Raji (cell line): ENCODE measurements around the gene ANKRD63.

Experiments
- POLR2A ChIP-seq: IDR thresholded peaks from 2 replicates; pipeline ENCODE4 v1.6.1; 2011; ENCODE audit warnings: low read depth, low read length, control low read depth; ENCODE audit not compliant: insufficient read depth

ANKRD63 gene

DNA sequence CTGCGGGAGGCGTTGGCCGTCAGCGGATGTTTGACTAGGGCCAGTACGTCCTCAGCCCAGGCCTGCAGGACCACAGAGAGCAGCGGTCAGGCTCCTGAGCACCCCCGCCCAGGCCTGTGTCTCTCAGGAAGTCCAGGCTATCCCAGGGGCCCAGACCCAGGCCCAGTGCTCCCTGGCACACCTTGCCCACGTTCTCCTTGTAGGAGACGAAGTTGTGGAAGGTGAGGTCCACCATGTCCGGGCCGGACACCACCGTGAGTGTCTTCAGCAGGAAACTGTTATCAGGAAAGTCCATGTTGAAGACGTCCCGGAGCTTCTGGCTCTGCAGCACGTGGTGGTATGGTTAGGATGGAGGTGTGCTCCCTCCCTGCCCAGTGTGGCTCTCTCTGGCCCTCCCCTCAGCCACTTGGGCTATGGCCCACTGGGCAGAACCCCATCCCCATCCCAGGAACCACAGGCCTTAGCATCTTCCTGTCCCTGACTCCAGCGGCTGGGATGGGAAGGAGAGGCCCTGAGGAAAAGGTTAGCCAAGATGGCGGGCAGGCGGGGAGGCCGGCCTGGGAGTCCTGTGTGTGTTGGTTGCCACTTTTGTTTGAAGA lies 19.5 kb upstream of the ANKRD63 start:
- no peak for TF ChIP-seq POLR2A

DNA sequence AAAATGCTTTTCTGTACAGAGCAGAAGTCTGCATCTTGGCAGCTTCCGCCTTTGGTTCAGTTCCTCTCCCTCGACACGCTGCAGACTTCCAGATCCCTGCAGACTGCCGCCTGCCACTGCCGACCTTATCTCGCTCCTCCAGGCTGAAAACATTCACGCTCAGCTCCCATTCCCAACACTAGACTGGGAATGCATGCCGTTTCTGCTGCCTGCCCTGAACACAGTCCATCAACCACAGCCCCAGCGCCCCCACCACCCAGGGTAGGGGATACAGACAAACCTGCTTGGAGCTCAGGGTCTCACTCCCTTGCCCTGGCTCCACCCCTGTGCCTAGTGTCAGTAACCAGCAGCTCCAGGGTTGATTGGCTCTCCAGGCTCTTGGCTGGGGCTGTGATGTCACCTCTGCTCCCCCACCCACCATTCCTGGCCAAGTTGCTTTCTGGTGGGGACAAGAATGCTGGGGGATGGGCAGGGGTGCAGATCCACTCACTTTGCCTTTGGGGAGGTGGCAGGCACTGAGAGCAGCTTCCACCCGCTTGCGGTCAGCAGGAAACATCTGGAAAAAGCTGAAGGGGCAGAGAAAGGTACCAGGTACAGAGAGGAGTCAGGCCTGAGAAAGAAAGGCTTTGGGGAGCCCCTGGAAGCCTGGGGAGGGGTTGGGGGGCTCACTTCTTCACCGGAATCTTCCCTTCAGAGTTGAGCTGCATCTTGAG lies 18.8 kb upstream of the ANKRD63 start:
- TF ChIP-seq POLR2A = no peak

DNA sequence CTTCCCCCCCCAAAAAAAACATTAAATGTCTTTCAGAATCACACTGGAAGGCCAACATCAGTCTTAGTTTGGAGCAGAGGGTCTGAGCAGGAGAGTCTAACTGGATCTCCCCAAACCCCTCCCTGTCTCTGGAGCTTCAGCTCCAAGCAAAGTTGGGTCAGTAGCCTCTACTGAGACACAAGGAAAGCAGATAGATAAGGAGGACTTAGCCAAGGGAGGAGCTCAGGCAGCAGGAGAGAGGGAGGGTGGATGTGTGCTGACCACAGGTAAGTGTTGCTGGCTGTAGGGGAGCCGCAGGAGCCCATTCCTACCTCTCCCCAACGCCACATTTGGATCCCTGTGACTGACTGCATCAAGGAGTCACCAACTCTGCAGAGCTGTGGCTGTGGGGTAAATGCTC lies 17.9 kb upstream of the ANKRD63 start:
- no peak for TF ChIP-seq POLR2A

DNA sequence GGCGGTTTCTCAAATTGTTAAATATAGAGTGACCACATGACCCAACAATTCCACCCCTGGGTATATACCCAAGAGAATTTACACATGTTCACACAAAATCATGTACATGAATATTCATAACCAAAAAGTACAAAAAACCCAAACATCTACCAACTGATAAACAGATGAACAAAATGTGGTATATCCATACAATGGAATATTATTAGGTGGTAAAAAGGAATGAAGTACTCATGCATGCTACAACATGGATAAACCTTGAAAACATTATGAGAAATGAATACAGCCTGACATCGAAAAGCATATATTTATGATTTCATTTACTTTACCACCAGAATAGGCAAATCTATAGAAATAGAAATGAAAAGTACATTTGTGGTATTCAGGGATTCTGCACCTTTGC lies 17.5 kb upstream of the ANKRD63 start:
- no peak for TF ChIP-seq POLR2A

DNA sequence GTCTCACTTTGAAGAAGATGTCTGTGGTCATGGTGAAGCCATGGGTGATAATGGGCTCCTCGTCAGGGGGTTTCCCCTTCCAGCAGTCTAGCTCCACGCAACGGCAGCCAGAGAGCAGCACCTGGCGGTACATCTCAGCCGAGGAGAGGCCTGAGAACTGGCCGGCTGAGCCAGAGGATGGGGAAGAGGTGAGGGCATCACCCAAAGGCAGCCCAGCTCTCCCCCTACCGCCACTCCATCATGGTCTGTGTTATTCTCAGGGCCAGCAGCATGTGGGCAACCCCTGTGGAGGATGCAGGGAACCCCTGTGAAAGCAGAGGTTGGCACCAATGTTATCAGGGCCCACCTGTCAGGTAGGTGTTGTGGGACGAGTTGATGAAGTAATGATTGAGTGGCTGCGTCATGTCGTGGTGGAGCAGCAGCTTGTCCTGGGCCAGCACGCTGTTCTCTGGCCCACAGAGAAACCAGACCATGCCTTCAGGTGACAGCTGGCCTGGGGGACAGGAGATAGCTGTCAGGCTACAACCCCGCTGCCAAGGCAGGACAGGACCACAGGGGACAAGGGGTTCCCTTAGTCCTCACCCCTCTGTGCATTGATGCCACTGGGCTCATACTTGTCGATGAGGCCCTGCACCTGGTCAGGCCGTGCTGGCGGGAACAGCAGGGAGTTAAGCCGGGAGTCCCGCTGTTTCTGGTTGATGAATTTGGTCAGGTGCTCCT lies 15.5 kb upstream of the ANKRD63 start:
- no peak for TF ChIP-seq POLR2A

DNA sequence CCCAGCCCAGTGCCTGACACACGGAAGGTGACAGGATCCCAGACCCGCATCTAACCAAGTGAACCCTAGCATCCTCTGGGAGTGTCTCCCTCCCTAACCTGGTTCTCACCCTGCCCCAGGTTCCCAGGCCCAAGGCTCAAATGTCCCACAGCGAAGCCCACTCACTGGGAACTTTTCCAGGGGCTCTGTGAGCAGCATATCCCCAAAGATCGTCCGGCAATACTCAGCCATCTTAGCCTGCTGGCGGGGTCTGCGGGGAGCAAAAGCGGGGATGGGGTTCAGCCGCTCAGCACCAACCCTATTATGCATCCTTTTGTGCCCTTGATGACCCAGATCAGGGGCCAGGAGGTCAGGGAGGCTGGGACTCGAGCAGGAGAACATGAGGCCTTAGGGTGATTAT lies 14.5 kb upstream of the ANKRD63 start:
- TF ChIP-seq POLR2A = no peak

DNA sequence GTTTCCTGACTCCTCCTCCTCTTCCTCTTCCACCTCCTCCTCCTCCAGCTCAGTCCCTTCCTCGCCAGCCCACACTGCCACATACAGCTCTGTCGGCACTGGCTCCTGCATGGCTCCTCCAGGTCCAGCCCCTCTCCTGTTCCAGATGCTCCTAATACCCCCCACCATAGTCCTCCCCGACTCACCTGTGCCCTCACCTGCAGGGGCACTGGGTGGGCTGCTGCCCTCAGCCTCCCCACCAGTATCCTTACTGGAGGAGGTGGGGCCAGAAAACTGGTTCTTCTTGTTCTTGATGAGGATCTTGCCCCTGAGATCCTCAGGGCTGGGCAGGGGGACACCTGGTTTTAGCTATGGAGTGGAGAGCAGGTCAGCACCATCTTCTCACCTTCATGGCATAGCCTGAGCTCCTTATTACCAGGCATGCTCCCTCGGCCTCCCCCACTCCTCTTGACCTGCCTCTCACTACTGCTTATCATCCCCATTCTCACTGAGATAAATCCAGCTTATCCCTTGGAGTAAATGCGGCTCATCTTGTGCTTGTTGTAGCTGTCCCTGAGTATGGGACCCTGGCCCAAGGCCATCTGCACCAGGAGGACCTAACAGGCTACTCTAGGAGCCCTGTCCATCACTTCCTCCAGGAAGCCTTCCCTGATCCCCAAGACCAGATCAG lies 13.8 kb upstream of the ANKRD63 start:
- TF ChIP-seq POLR2A = no peak

DNA sequence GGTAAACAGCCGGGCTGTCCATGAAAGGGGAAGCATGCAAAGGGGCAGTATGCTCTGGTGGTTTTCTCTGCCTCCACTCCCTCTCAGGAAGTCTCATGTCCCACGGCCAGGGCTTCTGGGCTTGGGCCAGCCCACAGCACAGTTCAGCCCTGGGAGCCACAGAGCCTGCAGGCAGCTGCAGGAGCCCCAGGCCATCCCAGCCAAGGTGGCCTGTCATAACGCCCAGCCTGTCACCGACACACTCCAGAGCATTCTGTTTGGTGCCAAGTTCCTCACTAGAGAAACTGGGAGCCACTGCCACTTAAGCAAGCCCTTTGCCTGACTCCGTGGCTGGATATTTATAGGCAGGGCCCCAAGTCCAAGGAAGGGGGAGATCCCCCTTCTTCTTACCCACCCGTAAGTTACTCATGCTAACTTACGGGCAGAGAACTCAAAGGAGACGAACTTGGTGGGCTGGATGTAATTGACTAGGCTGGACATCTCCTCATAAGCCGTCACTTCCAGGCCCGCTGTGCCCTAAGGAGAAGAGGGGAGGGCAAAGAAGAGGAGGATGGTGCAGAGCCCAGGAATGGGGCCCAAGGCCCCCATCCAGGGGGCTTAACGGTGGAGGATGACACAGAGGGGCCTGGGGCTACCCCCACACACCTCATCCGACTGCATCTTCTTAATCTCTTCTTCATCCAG lies 13.2 kb upstream of the ANKRD63 start:
- no peak for TF ChIP-seq POLR2A

DNA sequence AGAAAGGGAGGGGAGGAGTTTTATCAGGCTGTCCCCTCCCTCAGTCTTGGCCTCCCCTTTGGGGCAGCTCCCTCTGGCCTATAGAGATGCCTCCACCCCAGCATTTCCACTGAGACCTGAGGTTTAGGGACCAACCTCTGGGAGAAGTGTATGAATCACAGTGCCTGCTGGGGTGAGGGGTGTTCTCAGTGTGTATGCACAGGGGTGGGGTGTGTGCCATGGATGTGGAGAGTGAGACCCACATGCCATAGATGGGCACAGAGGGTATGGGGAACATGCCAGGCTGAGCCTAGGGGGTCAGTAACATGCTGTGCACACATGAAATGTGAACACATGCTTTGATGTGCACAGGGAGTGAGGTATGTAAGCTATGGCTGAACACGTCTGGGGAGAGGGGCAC lies 12.4 kb upstream of the ANKRD63 start:
- TF ChIP-seq POLR2A = no peak

DNA sequence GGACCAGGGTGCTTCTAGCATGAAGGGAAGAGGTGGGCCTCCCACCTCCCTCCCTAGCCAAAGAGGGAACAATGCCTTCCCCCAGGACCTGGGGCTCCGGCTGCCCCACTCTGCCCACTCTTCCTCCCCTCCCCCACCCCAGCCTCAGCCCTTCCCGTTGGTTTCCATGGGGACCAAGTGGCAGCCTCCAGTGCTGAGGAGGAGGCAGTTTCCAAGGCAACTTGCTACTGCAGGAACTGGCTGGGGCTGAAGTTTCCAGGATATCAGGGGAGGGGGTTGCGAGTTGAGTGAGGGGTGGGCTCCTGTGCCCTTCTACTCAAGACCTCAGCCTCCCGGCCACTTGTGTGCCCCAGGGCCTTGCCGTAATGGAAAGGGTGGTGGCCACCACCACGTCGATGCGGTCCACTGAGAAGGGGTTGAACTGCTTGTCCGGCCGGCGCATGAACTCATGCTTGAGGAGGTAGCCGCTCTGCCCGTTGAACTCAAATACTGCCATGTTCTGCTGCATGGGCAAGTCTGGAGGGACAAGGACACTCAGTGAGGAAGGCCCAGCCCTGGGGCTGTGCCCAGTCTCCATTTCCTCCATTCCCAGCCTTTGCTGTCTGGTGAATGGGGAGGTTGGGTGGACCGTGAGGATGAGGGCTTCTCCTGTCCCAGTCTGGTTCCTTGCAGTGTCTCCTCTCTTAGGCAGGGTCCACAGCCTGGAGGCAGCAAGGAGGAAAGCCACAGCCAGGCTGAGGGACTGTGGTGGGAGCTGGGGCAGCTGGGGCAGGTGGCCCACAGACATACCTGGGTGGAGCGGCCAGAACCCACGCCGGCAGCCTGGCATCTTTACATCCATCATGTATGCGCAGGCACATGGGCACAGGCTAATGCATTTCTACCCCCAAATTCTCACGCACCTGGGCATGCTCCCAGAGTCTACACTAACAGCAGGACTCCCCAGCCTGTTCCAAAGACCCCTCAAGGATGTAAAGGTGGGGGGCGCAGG lies 11.3 kb upstream of the ANKRD63 start:
- no peak for TF ChIP-seq POLR2A

DNA sequence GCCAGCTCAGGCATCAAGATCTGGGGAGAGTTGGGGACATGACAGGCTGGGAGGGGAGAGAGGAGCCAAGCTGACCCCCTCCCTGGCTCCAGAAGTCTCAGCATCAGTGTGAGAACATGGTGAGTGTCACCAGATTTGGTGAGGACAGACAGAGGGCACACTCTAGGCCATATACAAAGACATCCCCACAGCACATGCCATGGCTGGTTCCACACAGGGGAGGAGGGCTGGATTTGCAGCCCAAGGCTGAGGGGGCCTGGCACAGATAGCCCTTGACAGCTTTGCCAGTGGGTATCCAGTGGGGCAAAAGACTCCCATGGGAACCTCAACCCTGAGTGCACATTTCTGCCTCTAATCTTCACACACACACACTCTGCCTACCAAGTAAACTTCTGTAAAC lies 10.1 kb upstream of the ANKRD63 start:
- TF ChIP-seq POLR2A = no peak

DNA sequence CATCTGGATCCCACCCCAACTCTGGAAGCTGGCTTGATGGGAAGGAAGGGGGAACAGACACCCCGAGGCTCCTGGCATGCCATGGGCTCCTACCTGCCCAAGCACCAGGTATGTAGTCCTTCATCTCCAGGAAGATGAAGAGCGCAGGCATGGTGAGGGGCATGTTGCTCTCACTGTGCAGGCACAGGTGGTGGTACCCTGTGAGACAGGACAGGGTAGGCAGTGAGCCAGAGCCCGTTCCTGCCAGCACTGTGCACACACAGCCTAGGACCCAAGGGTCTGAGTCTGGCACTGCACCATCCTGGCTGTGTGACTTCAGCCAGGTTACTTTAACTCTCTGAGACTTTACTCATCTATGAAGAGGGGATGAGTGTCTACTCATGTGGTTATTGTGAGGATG lies 9.4 kb upstream of the ANKRD63 start:
- no peak for TF ChIP-seq POLR2A

DNA sequence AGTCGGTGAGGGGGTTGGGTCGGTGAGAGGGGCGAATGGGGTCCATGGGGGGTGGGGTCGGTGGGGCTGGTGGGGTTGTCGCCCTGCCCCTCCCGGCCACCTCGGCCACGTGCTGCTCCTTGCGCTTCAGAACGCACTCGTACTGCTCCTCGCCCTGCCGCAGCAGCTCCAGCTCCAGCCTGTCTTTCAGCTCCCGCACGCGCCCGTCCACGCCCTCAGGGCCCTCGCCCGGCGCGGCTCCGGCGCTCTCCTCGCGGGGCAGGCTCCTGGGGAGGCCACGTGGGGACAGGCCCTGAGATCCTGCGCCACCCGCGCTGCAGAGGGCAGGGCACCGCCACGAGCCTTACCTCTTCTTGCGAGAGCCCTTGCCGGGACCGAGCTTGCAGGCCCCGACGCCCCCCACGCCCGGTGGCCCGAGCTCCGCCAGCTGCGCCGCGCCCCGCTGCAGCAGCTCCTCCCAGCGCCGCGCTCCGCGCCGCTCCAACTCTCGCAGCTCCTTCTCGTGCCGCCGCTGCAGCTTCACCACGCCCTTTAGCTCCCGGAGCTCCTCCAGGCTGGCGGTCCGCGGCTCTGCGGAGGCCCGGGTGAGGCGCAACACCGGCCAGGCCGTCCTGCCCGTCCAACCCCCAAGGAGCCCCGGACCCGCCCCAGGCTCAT lies 8.2 kb upstream of the ANKRD63 start:
- no peak for TF ChIP-seq POLR2A

DNA sequence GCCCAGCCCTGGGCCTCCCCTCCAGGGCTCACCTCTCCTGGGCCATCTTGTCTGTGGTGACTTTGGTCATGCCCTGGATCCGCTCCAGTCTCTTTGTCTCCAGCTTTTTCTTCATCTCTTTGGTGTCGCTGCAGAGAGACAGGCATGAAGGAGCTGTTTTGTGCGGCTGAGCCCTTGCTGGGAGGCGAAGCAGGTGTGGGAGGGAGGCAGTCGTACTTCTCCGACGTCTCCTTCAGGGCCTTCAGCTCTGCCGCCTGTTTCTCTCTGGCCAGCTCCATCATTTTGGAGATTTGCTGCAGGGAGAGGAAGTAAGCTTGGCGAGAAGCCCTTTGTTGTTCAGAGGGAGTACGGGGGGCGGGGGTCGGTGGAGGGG lies 7.7 kb upstream of the ANKRD63 start:
- TF ChIP-seq POLR2A = no peak

DNA sequence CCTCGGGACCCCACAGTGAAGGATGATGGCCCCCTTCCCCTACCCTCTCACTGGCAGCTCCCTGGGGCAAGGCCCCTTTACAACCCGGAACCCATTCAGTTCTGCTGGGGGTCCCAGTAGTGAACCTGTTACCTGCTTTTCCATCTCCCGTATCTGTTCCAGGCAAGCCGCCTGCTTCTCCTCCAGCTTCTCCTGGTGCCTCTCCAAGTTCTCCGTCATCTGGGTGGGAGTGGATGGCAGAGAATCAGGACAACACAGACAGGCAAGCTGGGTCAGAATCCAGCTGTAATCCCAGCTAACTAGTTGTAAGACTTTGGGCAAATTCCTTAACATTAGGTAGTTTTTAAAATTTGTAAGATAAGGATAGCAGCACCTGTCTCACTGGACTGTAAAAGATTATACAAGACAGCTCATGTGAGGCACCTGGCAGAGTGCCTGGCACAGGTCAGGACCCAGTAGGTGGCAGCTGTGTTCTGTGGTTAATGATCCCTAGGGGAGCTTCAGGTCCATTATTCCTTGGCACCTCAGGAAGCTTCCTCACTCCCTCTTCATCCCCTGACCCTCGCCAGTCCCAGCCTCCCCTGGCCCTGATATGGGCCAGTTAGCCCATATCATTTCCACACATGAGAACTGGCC lies 6.4 kb upstream of the ANKRD63 start:
- TF ChIP-seq POLR2A = no peak
